NCI-H146 treated with DMSO at 0.1 percent for 48 hours (cell line): ENCODE data around the gene LOXL3.
A peak's percentile ranks its signal among the peaks of the same experiment; 100 is the strongest.

Experiments used
- DNase-seq: peaks from one replicate; lab custom pipeline; 2025; ENCODE audit not compliant: unreplicated experiment; lab: John Stamatoyannopoulos, UW

Gene LOXL3, protein sequence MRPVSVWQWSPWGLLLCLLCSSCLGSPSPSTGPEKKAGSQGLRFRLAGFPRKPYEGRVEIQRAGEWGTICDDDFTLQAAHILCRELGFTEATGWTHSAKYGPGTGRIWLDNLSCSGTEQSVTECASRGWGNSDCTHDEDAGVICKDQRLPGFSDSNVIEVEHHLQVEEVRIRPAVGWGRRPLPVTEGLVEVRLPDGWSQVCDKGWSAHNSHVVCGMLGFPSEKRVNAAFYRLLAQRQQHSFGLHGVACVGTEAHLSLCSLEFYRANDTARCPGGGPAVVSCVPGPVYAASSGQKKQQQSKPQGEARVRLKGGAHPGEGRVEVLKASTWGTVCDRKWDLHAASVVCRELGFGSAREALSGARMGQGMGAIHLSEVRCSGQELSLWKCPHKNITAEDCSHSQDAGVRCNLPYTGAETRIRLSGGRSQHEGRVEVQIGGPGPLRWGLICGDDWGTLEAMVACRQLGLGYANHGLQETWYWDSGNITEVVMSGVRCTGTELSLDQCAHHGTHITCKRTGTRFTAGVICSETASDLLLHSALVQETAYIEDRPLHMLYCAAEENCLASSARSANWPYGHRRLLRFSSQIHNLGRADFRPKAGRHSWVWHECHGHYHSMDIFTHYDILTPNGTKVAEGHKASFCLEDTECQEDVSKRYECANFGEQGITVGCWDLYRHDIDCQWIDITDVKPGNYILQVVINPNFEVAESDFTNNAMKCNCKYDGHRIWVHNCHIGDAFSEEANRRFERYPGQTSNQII

DNA sequence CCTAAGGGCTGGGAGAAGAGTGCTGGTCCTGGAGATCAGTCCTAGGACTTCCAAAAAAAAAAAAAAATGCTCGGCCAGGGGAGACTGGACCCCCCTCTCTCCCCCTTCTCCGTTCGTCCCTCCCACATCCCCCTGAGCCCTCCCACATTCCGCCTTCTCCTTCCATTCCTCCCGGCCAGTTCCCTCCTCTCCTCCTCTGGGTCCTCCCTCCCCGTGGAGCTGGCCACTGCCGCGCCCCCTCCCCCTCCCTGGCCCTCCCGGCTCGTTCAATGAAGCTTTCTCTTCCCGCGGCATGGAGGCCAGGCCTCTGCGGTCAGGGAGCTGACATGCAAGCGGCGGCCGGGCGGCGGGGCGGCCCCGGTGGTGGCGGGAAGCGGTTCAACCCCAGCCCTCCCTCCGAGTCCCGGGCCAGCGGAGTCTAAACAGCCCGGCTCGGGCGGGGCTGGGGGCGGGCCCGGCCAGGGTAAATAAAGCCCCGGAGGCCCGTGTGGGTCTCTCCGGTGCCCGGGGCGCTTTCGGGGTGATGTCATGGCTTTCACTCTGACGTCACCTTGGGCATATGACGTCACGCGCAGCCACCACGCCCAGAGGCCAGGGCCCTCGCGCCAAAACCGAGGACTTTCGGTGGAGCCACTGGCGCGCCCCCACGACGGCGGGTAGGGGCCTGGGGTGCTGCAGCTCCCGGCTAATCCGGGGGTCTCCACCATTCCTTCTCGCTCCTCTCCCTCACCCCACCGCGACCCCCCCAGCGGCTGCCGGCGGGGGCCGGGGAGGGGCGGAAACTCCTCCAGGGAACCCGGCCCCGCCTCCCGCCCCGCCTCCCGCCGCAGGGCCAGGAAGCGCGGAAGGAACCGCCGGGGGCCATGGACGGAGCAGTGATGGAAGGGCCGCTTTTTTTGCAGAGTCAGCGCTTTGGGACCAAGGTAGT, at the start of gene LOXL3, which contains the start of gene DOK1:
Gene LOXL3 (minus strand): TSS at position 51 of the 928 bp plus-strand sequence. CDS start 1,308 bp downstream, outside the sequence.
Gene DOK1 (plus strand): TSS at position 829 of the 928 bp plus-strand sequence. CDS start 35 bp downstream, at position 864.
- peak; percentile 71 for DNase-seq

DNA sequence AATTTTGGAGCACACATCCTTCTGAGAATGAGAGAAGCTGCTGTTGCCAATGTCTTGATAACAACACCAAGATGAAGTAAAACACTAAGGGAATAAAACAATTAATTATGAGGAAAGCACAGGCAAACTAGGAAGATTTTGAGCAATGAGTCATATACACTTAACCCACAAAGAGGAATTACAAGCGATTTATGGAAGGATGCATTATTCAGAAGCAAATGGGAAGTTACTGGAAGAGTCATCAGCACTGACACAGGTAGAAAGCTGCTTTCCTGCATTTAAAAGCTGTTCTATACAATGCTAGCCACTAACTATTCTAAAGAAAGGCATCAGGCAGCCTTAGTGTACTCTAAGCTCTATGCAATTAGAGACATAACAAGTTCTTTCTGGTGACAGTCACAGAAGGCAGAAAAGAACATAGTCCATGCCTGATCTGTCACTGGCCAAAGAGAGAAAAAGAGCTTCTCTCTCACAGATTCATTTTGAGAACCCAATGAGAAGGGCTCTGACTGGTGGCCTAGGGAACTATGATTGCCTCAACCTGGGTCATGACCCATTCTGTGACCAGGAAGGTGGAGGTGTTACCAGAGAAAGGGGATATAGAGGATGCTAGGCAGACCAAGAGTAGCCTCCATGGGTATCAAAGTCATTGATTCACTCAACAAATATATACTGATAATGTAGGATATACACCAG, 49.0 kb upstream of the LOXL3 start:
- no peak for DNase-seq

DNA sequence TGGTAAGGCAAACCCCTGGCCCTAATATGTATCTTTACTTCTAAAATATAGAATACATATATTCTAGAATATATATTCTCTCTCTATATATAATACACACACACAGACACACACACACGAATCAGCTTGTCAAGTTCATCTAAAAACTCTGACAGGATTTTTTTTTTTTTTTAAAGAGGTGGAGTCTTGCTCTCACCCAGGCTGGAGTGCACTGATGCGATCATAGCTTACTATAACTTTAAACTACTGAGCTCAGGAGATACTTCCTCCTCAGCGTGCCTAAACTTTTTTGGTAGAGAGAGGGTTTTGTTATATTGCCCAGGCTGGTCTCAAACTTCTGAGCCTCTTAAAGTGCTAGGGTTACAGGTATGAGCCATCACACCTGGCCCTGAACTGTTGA, 45.9 kb upstream of the LOXL3 start:
- DNase-seq = no peak

DNA sequence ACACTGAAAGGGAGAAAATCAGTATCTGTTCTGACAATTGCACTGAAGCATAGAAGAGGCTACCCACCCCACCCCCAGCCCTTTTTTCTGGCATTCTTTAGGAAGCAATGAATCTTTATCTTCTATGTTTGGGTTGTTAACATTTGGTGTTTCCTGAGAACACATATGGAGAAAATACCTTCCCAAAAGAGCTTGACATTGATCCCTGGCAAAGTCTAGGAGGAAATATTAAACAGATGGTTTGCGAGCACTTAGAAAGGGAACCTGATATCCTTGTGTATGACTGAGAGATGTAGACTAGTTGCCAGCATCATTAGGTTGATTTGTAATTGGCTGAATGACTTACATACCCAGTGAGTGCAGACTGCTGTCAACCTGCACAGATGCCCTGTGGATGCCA, 43.7 kb upstream of the LOXL3 start:
- no peak for DNase-seq

DNA sequence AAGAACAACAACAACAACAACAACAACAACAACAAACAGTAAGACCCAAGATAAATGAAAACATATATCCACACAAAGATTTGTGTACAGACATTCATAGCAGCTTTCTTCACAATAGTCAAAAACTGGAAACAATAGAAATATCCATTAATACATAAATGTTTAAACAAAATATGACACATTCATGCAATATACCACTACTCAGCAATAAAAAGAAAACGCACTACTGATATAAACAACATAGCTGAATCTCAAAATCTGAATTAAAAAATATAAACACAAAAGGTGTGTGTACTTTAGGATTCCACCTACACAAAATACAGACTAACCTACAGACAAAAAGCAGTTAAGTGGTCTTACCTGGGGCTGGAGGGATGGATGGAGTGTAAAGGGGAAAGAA, 42.8 kb upstream of the LOXL3 start:
- no peak for DNase-seq

DNA sequence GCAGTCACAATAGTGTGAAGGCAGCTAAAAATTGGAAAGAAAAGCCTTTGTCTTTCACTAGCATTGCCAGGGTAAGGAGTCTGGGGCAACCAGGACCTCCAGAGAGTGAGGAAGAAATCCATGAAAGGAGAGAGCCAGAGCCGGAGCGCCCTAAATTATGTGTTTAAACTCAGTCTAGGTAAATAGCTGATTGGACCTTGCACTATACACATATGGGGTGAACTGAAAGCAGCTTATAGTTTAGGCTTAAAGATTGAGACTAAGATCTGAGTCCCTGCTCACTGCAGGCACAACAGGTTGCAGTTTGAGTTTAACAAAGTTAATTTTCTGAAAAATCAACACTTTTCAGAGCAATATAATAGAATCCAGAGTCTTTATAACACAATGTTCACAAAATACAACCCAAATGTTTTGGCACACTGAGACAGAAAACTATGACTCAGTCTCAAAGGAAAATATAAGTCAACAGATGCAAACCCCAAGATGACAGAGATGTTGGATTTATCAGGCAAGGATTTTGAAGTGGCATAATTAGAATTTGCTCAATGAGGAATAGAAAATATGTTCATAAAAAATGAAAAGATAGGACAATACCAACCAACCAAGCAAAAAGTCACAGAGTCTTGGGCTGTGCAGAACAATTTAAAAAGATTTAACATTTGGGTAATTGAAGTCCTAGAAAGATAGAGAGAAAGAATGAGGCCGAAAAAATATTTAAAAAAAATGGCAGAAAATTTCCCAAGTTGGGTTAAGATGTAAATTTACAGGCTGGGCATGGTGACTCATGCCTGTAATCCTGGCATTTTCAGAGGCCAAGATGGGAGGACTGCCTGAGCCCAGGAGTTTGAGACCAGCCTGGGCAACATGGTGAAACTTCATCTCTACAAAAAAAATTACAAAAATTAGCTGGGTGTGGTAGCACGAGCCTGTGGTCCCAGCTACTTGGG, 40.4 kb upstream of the LOXL3 start:
- DNase-seq = no peak

DNA sequence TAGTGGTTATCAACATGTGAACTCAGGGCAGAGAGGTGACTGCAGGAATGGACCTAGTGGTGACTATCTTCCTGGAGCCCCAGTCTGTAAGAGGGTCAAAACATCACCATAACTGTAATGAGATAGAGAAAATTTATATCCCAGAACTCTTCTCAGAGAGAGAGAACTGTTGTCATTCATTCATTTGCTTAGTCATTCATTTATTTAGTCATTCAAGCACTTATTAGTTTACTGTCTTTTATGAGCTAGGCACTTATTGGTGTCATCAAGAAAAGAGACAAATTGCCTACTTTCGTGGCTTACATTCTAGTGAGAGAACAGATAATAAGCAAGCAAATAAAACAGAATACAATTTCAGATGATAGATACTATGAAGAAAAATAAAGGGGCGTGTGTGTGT, 34.9 kb upstream of the LOXL3 start:
- DNase-seq = no peak

DNA sequence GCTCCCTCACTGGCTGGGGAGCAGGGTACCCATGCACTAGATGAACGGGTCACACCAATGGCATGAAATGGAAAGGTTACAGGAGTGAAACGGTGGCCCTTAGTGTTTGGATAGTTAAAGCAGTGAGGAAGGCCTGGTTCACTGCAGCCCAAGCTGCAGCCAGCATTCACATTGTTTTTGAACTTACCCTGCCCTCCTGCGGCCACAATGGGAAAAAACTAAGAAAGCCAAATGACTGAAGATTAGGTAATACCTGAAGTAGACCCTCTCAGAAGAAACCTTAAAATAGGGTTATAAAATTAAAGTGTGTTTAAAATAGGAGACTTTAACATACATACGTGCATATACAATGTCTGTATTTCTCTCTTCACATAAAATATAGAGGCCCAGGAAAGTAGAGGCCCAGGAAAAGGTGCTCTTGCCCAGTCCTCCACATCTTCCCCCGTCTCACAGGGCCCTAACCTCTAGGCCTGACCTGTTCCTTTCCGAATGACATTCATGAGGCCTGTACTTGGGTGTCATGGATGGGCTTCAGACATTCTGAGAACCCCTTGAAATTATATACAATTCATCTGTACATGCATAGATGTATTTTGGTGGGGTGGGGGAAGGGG, 34.0 kb upstream of the LOXL3 start:
- peak; percentile 43 for DNase-seq

DNA sequence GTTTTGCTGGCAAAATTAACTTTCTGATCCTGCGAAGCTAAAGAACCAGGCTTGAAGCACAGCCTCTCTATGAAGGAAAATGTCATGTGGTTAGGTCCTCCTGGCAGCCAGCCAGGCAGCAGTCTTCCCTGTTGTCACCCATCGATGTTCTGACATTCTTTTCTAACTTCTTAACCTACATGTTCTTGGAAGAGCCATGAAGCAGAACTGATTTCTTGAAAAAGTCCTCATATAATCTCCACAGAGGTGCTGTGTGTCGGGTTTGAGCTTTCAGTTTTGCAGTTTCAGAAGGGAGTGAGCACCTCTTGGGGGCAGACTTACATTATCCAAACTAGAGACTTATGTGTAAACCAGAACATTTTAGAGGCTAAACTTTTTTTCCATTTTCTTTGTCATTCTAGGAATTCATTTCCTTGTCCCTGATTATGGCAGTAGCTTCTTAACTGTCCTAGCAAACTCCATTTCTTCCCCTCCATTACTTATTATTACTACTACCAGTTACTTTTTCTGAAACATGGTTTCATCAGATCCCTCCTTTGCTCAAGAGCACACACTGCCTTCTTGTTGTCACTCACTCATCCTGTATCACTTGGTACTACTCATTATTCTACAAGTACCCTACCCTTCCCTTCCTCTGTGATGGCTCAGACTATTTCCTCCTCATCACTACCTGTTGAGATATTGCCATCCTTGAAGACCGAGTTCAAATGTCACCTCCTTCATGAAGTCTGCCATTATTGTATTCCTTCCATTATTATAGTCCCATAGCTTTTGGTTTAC, 31.9 kb upstream of the LOXL3 start:
- no peak for DNase-seq

DNA sequence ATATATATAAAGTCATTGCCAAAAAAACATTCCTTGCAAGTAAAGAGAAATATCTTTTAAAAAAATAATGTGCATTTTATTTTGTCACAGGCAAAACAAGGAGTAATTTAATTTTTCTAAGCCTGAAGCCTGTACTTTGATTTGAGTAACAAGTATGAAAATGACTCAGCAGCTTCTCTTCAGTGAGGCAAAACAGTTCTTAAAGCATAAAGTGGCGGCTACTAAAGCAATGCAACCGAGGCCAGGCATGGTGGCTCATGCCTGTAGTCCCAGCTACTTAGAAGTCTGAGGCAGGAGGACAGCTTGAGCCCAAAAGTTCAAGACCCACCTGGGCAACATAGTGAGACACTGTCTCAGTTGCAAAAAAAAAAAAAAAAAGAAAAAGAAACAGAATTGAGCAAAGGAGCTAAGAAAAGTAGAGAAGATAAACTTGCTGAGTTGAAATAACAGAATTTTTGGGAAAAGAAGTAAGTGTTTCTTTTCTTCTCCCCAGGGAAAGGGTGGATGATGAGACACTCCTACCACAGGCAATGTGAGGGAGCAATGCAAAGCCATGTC, 30.4 kb upstream of the LOXL3 start:
- DNase-seq = no peak

DNA sequence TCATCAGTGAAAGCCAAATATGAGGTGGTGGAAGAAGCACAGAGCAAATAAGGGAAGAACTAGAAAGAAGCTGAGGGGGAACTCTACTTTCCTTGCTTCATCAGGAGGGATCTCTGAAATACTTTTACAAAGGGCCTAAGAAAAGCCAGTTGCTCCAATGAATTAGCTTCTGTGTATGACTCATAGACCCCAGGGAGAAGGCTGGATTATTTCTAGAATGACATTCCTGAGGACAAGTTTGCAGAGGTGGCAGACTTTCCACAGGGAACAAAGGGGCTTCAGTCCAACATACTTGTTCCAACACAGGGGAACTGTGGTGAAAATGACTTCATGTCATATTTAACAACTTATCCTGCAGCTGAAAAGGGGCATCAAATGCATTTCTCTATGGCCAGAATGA, 29.8 kb upstream of the LOXL3 start:
- DNase-seq = no peak

DNA sequence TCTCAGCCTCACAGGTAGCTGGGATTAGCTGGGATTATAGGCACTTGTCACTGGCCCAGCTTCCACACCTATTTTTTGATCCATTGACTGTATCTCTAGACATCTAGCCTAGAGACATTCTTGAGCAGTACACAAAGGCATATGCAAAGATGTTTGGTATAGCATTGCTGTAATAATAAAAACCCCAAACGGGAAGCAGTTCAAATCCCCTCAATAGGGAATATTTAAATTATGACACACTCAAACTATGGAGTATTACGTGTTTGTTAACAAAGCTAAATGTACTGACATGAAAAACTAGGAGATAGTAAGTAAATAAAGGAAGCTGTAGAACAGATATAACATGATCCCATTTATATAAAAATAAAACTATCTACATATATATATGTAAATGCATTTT, 28.4 kb upstream of the LOXL3 start:
- no peak for DNase-seq

DNA sequence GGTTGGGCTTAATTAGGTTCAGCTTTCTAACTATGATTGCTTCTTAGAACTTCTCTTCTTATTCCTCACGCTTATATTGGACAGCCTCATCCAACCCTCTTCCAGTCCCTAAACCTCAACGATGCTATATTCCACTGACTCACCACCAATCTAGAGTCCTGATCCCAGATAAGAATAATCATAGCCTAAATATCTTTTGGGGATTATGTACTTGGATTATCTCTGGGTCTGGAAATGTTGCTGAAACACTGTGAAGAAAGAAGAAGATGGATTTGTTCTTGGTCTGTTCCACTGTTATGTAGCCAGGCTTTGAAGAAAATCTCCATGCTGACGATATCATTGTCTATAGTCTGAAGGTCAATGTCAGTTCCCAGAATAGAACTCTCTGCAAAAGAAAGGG, 27.7 kb upstream of the LOXL3 start:
- no peak for DNase-seq

DNA sequence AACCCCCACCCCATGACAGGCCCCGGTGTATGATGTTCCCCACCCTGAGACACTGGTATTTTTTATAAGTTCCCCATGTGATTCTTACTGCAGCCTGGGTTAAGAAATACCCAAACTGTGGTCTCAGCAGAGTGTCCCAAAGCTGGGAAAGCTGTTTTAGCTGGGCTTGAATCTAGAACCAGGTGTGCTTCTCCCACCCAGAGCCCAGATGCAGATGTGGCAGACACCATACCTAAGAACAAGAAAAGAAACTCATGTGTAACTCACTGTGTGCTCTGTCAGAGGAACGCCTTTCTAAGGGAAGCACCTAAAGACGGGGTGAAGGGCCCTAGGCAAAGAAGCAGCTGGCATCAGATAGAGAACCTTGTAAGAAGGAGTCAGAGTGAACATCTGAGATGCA, 24.7 kb upstream of the LOXL3 start:
- no peak for DNase-seq

DNA sequence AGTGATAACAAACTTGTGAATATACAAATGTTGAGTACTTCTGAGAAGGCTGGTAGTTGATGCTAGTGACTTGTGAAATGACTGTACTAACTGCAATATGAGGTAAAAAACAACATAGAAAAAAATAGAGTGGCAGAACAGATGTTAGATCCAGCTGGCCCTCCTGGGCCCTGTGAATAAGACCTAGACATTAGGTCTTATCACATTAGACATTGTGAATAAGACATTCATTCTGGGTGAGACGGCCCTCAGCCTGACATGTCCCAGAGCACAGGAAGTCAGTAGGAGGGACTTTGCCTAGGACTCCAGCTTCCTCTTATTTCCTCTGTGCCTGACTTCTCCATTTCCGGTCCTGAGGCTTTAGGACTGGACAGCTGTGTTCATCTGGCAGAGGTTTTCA, 23.7 kb upstream of the LOXL3 start:
- DNase-seq = no peak

DNA sequence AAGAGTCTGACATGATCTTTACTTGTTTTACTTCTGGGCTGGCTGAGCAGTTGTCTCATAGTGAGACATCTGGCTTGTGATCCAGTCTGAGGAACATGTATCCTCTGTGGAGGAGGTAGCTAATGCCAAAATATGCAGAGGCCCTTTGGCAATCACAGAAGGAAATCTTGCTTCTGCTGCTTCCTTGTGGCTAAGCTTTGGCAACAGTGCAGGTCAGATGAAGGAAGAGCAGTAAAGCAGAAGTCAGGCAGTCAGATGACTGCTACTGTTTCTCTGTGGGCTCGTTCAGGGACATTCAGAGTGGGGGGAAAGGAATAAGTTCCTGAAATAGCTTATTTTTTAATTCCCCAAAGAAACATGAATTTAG, 23.1 kb upstream of the LOXL3 start:
- no peak for DNase-seq

DNA sequence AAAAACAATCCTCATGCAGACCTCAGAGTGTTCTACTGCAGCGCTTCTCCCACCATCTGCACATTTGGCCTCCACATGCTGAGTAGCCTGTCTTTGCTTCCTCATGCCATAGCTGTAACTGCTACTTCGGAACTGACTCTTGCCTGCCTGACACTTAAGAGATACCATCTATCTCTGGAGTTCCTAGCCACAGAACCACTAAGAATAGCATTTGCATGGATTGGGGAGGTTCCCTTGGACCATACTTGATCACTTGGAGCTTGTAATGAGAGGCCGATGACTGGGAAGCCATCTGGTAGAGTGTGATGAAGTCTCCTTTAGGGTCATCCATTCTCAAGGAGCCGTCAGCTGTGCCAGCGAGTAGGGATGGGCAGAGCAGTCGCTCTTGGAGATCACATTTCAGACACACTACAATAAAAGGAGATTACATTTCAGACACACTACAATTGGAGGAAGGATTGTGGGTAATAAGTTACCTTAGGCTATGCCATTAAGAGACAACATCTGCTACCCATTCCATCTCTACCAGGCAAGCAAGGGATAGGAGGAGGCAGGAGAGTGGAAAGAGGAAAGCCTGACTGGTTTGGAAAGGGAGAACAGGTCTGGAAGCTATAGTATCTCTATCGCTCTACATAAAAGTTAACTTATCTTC, 22.6 kb upstream of the LOXL3 start:
- no peak for DNase-seq

DNA sequence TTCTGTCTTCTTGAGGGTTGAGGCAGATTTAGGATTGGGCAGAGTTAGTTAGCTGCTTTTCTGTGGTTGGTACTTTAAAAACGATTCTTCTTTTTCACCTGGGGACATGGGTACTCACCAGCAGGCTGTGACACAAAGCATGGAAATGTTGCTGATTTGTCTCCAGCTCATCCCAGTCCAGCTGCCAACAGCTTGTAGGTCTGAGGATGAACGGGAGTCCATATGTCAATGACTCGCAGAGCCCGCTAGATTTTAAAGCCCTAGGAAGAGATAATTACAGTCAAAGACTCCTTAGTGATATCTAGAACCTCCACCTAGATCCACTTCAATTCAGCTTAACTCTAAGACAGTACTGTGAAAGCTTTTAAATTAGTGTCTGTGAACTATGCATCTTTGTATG, 21.6 kb upstream of the LOXL3 start:
- DNase-seq = no peak
